ENCODE data around the gene RCOR2.

Gene RCOR2

GRCh38 chr11:63883791-63884190 is 33.2 kb downstream of the RCOR2 start:
- Histone ChIP-seq H3K36me3 (ENCODE audit: insufficient read depth, low read length) (peaks cover 3% of the 10 kb centered on the region), H3K4me1 (ENCODE audit: insufficient read depth, low read length) (peaks cover 30% of the 10 kb centered on the region), H3K27me3 (ENCODE audit: control insufficient read depth in 1 of 2, insufficient read depth in 2 of 2, low read length in 2 of 2) (no peaks in the 10 kb centered on the region), H3K27ac (ENCODE audit: low read depth, low read length) (no peak overlapping the region), H3K4me3 (ENCODE audit: low read depth in 1 of 2, low read length in 2 of 2) (no peak overlapping the region), H3K9ac (ENCODE audit: low read length) (no peak overlapping the region), H3K9me3 (ENCODE audit: low read length) (no peaks in the 10 kb centered on the region)

- Histone ChIP-seq H3K4me1 (ENCODE audit: insufficient read depth, low read length) (peaks cover 20% of the 10 kb centered on the region), H3K9ac (ENCODE audit: low read length) (no peak overlapping the region), H3K36me3 (ENCODE audit: insufficient read depth, low read length) (peaks cover 3% of the 10 kb centered on the region), H3K27me3 (ENCODE audit: control insufficient read depth in 1 of 2, insufficient read depth in 2 of 2, low read length in 2 of 2) (no peaks in the 10 kb centered on the region), H3K4me3 (ENCODE audit: low read depth in 1 of 2, low read length in 2 of 2) (no peak overlapping the region), H3K27ac (ENCODE audit: low read depth, low read length) (no peak overlapping the region), H3K9me3 (ENCODE audit: low read length) (no peaks in the 10 kb centered on the region)
These were observed 34.3 kb downstream of the RCOR2 start for GRCh38 chr11:63882555-63883242.

GRCh38 chr11:63880403-63880790 is 36.6 kb downstream of the RCOR2 start:
- H3K36me3 ChIP-seq (ENCODE audit: insufficient read depth, low read length) = peaks cover 8% of the 10 kb centered on the region
- H3K27me3 ChIP-seq (ENCODE audit: control insufficient read depth in 1 of 2, insufficient read depth in 2 of 2, low read length in 2 of 2) = no peaks in the 10 kb centered on the region
- H3K27ac ChIP-seq (ENCODE audit: low read depth, low read length) = no peak overlapping the region
- H3K4me3 ChIP-seq (ENCODE audit: low read depth in 1 of 2, low read length in 2 of 2) = no peak overlapping the region
- H3K9ac ChIP-seq (ENCODE audit: low read length) = no peak overlapping the region
- H3K9me3 ChIP-seq (ENCODE audit: low read length) = no peaks in the 10 kb centered on the region
- peaks cover 9% of the 10 kb centered on the region for H3K4me1 ChIP-seq (ENCODE audit: insufficient read depth, low read length)

- Histone ChIP-seq H3K27me3 (ENCODE audit: control insufficient read depth in 1 of 2, insufficient read depth in 2 of 2, low read length in 2 of 2) (no peaks in the 10 kb centered on the region), H3K9ac (ENCODE audit: low read length) (no peak overlapping the region), H3K36me3 (ENCODE audit: insufficient read depth, low read length) (peaks cover 8% of the 10 kb centered on the region), H3K27ac (ENCODE audit: low read depth, low read length) (no peak overlapping the region), H3K9me3 (ENCODE audit: low read length) (no peaks in the 10 kb centered on the region), H3K4me1 (ENCODE audit: insufficient read depth, low read length) (peaks cover 9% of the 10 kb centered on the region), H3K4me3 (ENCODE audit: low read depth in 1 of 2, low read length in 2 of 2) (no peak overlapping the region)
These were observed 37.2 kb downstream of the RCOR2 start for GRCh38 chr11:63879598-63880402.

- H3K9ac ChIP-seq (ENCODE audit: low read length) = no peak overlapping the region
- no peak overlapping the region for H3K4me3 ChIP-seq (ENCODE audit: low read depth in 1 of 2, low read length in 2 of 2)
- no peaks in the 10 kb centered on the region for H3K9me3 ChIP-seq (ENCODE audit: low read length)
- H3K27ac ChIP-seq (ENCODE audit: low read depth, low read length) = no peak overlapping the region
- peaks cover 24% of the 10 kb centered on the region for H3K4me1 ChIP-seq (ENCODE audit: insufficient read depth, low read length)
- H3K27me3 ChIP-seq (ENCODE audit: control insufficient read depth in 1 of 2, insufficient read depth in 2 of 2, low read length in 2 of 2) = no peaks in the 10 kb centered on the region
- H3K36me3 ChIP-seq (ENCODE audit: insufficient read depth, low read length) = peaks cover 6% of the 10 kb centered on the region
These were observed 39.2 kb downstream of the RCOR2 start for GRCh38 chr11:63877658-63878241.

GRCh38 chr11:63876616-63877015 is 40.3 kb downstream of the RCOR2 start:
- no peak overlapping the region for H3K27ac ChIP-seq (ENCODE audit: low read depth, low read length)
- H3K36me3 ChIP-seq (ENCODE audit: insufficient read depth, low read length) = peaks cover 6% of the 10 kb centered on the region
- H3K4me1 ChIP-seq (ENCODE audit: insufficient read depth, low read length) = peaks cover 34% of the 10 kb centered on the region
- no peak overlapping the region for H3K9ac ChIP-seq (ENCODE audit: low read length)
- H3K27me3 ChIP-seq (ENCODE audit: control insufficient read depth in 1 of 2, insufficient read depth in 2 of 2, low read length in 2 of 2) = no peaks in the 10 kb centered on the region
- H3K9me3 ChIP-seq (ENCODE audit: low read length) = no peaks in the 10 kb centered on the region
- no peak overlapping the region for H3K4me3 ChIP-seq (ENCODE audit: low read depth in 1 of 2, low read length in 2 of 2)

- H3K27ac ChIP-seq (ENCODE audit: low read depth, low read length) = no peak overlapping the region
- peaks cover 43% of the 10 kb centered on the region for H3K4me1 ChIP-seq (ENCODE audit: insufficient read depth, low read length)
These were observed 41.4 kb downstream of the RCOR2 start for GRCh38 chr11:63875506-63876065.

GRCh38 chr11:63874511-63874910 is 42.5 kb downstream of the RCOR2 start:
- Histone ChIP-seq H3K9ac (ENCODE audit: low read length) (no peak overlapping the region), H3K36me3 (ENCODE audit: insufficient read depth, low read length) (peaks cover 6% of the 10 kb centered on the region), H3K4me1 (ENCODE audit: insufficient read depth, low read length) (peaks cover 50% of the 10 kb centered on the region), H3K27me3 (ENCODE audit: control insufficient read depth in 1 of 2, insufficient read depth in 2 of 2, low read length in 2 of 2) (no peaks in the 10 kb centered on the region), H3K9me3 (ENCODE audit: low read length) (no peaks in the 10 kb centered on the region), H3K4me3 (ENCODE audit: low read depth in 1 of 2, low read length in 2 of 2) (no peak overlapping the region), H3K27ac (ENCODE audit: low read depth, low read length) (no peak overlapping the region)

More at GRCh38 chr11:63875506-63876065, 41.4 kb downstream of the RCOR2 start:
- Histone ChIP-seq H3K9me3 (ENCODE audit: low read length) (no peaks in the 10 kb centered on the region), H3K27me3 (ENCODE audit: control insufficient read depth in 1 of 2, insufficient read depth in 2 of 2, low read length in 2 of 2) (no peaks in the 10 kb centered on the region), H3K36me3 (ENCODE audit: insufficient read depth, low read length) (peaks cover 6% of the 10 kb centered on the region), H3K4me3 (ENCODE audit: low read depth in 1 of 2, low read length in 2 of 2) (no peak overlapping the region), H3K9ac (ENCODE audit: low read length) (no peak overlapping the region)

GRCh38 chr11:63873311-63873710 is 43.7 kb downstream of the RCOR2 start:
- no peak overlapping the region for H3K9ac ChIP-seq (ENCODE audit: low read length)
- H3K27me3 ChIP-seq (ENCODE audit: control insufficient read depth in 1 of 2, insufficient read depth in 2 of 2, low read length in 2 of 2) = no peaks in the 10 kb centered on the region
- peaks cover 62% of the 10 kb centered on the region for H3K4me1 ChIP-seq (ENCODE audit: insufficient read depth, low read length)
- H3K9me3 ChIP-seq (ENCODE audit: low read length) = no peaks in the 10 kb centered on the region
- H3K4me3 ChIP-seq (ENCODE audit: low read depth in 1 of 2, low read length in 2 of 2) = no peak overlapping the region
- peak overlapping the region; percentile 4 for H3K27ac ChIP-seq (ENCODE audit: low read depth, low read length)
- peaks cover 6% of the 10 kb centered on the region for H3K36me3 ChIP-seq (ENCODE audit: insufficient read depth, low read length)

- Histone ChIP-seq H3K9ac (ENCODE audit: low read length) (no peak overlapping the region), H3K27ac (ENCODE audit: low read depth, low read length) (peak overlapping the region; percentile 54), H3K4me3 (ENCODE audit: low read depth in 1 of 2, low read length in 2 of 2) (no peak overlapping the region), H3K27me3 (ENCODE audit: control insufficient read depth in 1 of 2, insufficient read depth in 2 of 2, low read length in 2 of 2) (no peaks in the 10 kb centered on the region), H3K36me3 (ENCODE audit: insufficient read depth, low read length) (peaks cover 6% of the 10 kb centered on the region), H3K4me1 (ENCODE audit: insufficient read depth, low read length) (peaks cover 67% of the 10 kb centered on the region), H3K9me3 (ENCODE audit: low read length) (no peaks in the 10 kb centered on the region)
These were observed 44.2 kb downstream of the RCOR2 start for GRCh38 chr11:63872800-63873197.

Measured in muscle layer of colon (tissue), 2 donors.